Activated T-helper 2 cell treated with anti-CD3 and anti-CD28 coated beads, Interferon-gamma antibody, Interleukin-2, Interleukin-4, amounts not matched to agents 10 μg/mL and 5 μg/mL and 100 μg/mL, durations not matched to agents 14 hours and 24 hours and 36 hours (primary cell): ENCODE data around the gene ETS2. TPM values are rescaled to one million over a fixed set of nuclear protein-coding genes. Genes with fewer than 3 reads are reported as not detected.
A peak's percentile ranks its signal among the peaks of the same experiment; 100 is the strongest.
"Not testable (repeated sequence)": the region's sequence is repeated elsewhere in the genome, so short reads cannot be mapped to it uniquely, and the experiment has no call there.

Source experiments
- DNase-seq: peaks from one replicate; pipeline ENCODE4 v3.0.0; 2021; ENCODE audit warnings: low spot score
- H3K27ac Mint-ChIP-seq: one replicate; pipeline ENCODE4 v1.8.0; 2021; ENCODE audit warnings: mixed read lengths
- H3K27me3 Mint-ChIP-seq: one replicate; pipeline ENCODE4 v1.8.0; 2021; ENCODE audit warnings: low read depth, mixed read lengths
- H3K36me3 Mint-ChIP-seq: one replicate; pipeline ENCODE4 v1.8.0; 2021; ENCODE audit warnings: low read depth, mixed read lengths
- H3K4me1 Mint-ChIP-seq: one replicate; pipeline ENCODE4 v1.8.0; 2021; ENCODE audit warnings: low read depth, mixed read lengths
- H3K4me3 Mint-ChIP-seq: one replicate; pipeline ENCODE4 v1.8.0; 2021; ENCODE audit warnings: low read depth, mild to moderate bottlenecking, moderate library complexity, mixed read lengths
- H3K9me3 Mint-ChIP-seq: one replicate; pipeline ENCODE4 v1.8.0; 2021; ENCODE audit warnings: mixed read lengths
- intact Hi-C: fragments of 100-400 bp; cut with micrococcal nuclease; formaldehyde crosslinking; loops from one replicate; pipeline ENCODE4 v1.15.1; 2023
- total RNA-seq: library from RNA; stranded (reverse); gene quantifications from 2 replicates; pipeline ENCODE4 v1.2.3, GENCODE V29; 2022

Gene ETS2
- total RNA-seq, 1 donor from 2014 or later: 63.9 TPM

GRCh38 chr21:38825921-38826320, 20.2 kb downstream of the ETS2 start:
- peaks cover 51% of the 10 kb centered on the region for H3K36me3 Mint-ChIP-seq

GRCh38 chr21:38828111-38828510, 22.4 kb downstream of the ETS2 start:
- peaks cover 29% of the 10 kb centered on the region for H3K36me3 Mint-ChIP-seq
- intact Hi-C loops, DNase-seq, H3K27ac Mint-ChIP-seq, H3K9me3 Mint-ChIP-seq, H3K27me3 Mint-ChIP-seq, H3K4me3 Mint-ChIP-seq: not testable (repeated sequence)
- peaks cover 16% of the 10 kb centered on the region for H3K4me1 Mint-ChIP-seq

More at GRCh38 chr21:38825921-38826320, 20.2 kb downstream of the ETS2 start:
- DNase-seq: no peak
- no peak overlapping the region for H3K27ac Mint-ChIP-seq
- H3K9me3 Mint-ChIP-seq: peaks cover 4% of the 10 kb centered on the region
- intact Hi-C loops: no loop called here
- H3K4me3 Mint-ChIP-seq: no peak overlapping the region
- H3K4me1 Mint-ChIP-seq: peaks cover 4% of the 10 kb centered on the region
- no peaks in the 10 kb centered on the region for H3K27me3 Mint-ChIP-seq

GRCh38 chr21:38830671-38831525, 25.2 kb downstream of the ETS2 start:
- peaks cover 7% of the 10 kb centered on the region for H3K36me3 Mint-ChIP-seq
- no peaks in the 10 kb centered on the region for H3K27me3 Mint-ChIP-seq
- no peak overlapping the region for H3K4me3 Mint-ChIP-seq
- H3K27ac Mint-ChIP-seq: peak overlapping the region; percentile 6
- peaks cover 16% of the 10 kb centered on the region for H3K4me1 Mint-ChIP-seq
- H3K9me3 Mint-ChIP-seq: peaks cover 8% of the 10 kb centered on the region
- DNase-seq: no peak
- intact Hi-C loops: loop anchor here (1.0 to 10.0 kb wide), 6 partner anchors 8 to 354 kb away; partner anchors contain the start of genes ETS2 and PSMG1

GRCh38 chr21:38831526-38832467, 26.1 kb downstream of the ETS2 start:
- Mint-ChIP-seq H3K9me3 (peaks cover 8% of the 10 kb centered on the region), H3K36me3 (peaks cover 3% of the 10 kb centered on the region), H3K4me3 (no peak overlapping the region), H3K27me3 (no peaks in the 10 kb centered on the region), H3K4me1 (peaks cover 16% of the 10 kb centered on the region), H3K27ac (peak overlapping the region; percentile 50)
- intact Hi-C loops: loop anchor here (1.0 to 10.0 kb wide), 6 partner anchors 8 to 353 kb away; partner anchors contain the start of genes ETS2 and PSMG1
- peak; percentile 59 for DNase-seq

GRCh38 chr21:38832664-38833063, 26.9 kb downstream of the ETS2 start:
- peaks cover 3% of the 10 kb centered on the region for H3K9me3 Mint-ChIP-seq
- no peaks in the 10 kb centered on the region for H3K27me3 Mint-ChIP-seq
- no peaks in the 10 kb centered on the region for H3K36me3 Mint-ChIP-seq
- H3K4me3 Mint-ChIP-seq: no peak overlapping the region
- H3K27ac Mint-ChIP-seq: no peak overlapping the region
- intact Hi-C loops: loop anchor here (5.0 to 10.0 kb wide), 2 partner anchors 105 to 352 kb away; partner anchors contain the start of gene PSMG1
- DNase-seq: no peak
- peaks cover 17% of the 10 kb centered on the region for H3K4me1 Mint-ChIP-seq

GRCh38 chr21:38833117-38833516, 27.4 kb downstream of the ETS2 start:
- Mint-ChIP-seq H3K27ac (no peak overlapping the region), H3K4me3 (no peak overlapping the region), H3K4me1 (peaks cover 22% of the 10 kb centered on the region), H3K36me3 (no peaks in the 10 kb centered on the region), H3K9me3 (peaks cover 3% of the 10 kb centered on the region), H3K27me3 (no peaks in the 10 kb centered on the region)
- intact Hi-C loops: loop anchor here (5.0 to 10.0 kb wide), 2 partner anchors 104 to 352 kb away; partner anchors contain the start of gene PSMG1
- no peak for DNase-seq

- Mint-ChIP-seq H3K27ac (no peak overlapping the region), H3K36me3 (no peaks in the 10 kb centered on the region), H3K4me1 (peaks cover 35% of the 10 kb centered on the region), H3K4me3 (no peak overlapping the region), H3K27me3 (no peaks in the 10 kb centered on the region), H3K9me3 (peaks cover 3% of the 10 kb centered on the region)
- intact Hi-C loops: loop anchor here (5.0 to 10.0 kb wide), 3 partner anchors 78 to 350 kb away; partner anchors contain the start of gene PSMG1
- DNase-seq: no peak
These were observed 29.0 kb downstream of the ETS2 start for GRCh38 chr21:38834725-38835124.

- no peaks in the 10 kb centered on the region for H3K27me3 Mint-ChIP-seq
- DNase-seq: no peak
- peaks cover 36% of the 10 kb centered on the region for H3K4me1 Mint-ChIP-seq
- intact Hi-C loops: loop anchor here (2.0 to 10.0 kb wide), 6 partner anchors 31 to 347 kb away; partner anchors contain the start of gene PSMG1
- H3K4me3 Mint-ChIP-seq: no peak overlapping the region
- no peaks in the 10 kb centered on the region for H3K9me3 Mint-ChIP-seq
- H3K27ac Mint-ChIP-seq: no peak overlapping the region
- H3K36me3 Mint-ChIP-seq: no peaks in the 10 kb centered on the region
These were observed 32.2 kb downstream of the ETS2 start for GRCh38 chr21:38837806-38838461.

GRCh38 chr21:38838598-38839327, 33.0 kb downstream of the ETS2 start:
- Mint-ChIP-seq H3K4me1 (peaks cover 36% of the 10 kb centered on the region), H3K36me3 (no peaks in the 10 kb centered on the region), H3K27me3 (no peaks in the 10 kb centered on the region), H3K9me3 (no peaks in the 10 kb centered on the region), H3K4me3 (no peak overlapping the region), H3K27ac (no peak overlapping the region)
- DNase-seq: no peak
- intact Hi-C loops: loop anchor here (1.0 to 10.0 kb wide), 9 partner anchors 7 to 346 kb away; partner anchors contain the start of gene PSMG1

GRCh38 chr21:38839328-38840286, 33.9 kb downstream of the ETS2 start:
- no peaks in the 10 kb centered on the region for H3K36me3 Mint-ChIP-seq
- intact Hi-C loops: loop anchor here (1.0 to 10.0 kb wide), 9 partner anchors 8 to 345 kb away; partner anchors contain the start of gene PSMG1
- H3K27me3 Mint-ChIP-seq: no peaks in the 10 kb centered on the region
- no peak for DNase-seq
- H3K27ac Mint-ChIP-seq: peak overlapping the region; percentile 65
- H3K9me3 Mint-ChIP-seq: no peaks in the 10 kb centered on the region
- H3K4me3 Mint-ChIP-seq: no peak overlapping the region
- peaks cover 36% of the 10 kb centered on the region for H3K4me1 Mint-ChIP-seq
